CD4-positive, alpha-beta T cell treated with Interleukin-1 beta for 1 hour (primary cell): ENCODE results near the gene RLN3.

Experiments
- DNase-seq, 2 donors: peaks; one replicate each; pipeline ENCODE4 v3.0.0-alpha.2; 2020 to 2022

Gene RLN3

GRCh38 chr19:14027856-14028450, at the start of gene RLN3:
Gene RLN3, plus strand, starts transcription at chr19:14028148. Its CDS starts 57 bp downstream, at chr19:14028205.
- DNase-seq, result no peak

GRCh38 chr19:13978351-13979243, 49.4 kb upstream of the RLN3 start:
- peak; percentile 49 to 62 for DNase-seq

GRCh38 chr19:13979244-13979615, 48.7 kb upstream of the RLN3 start:
- no peak for DNase-seq

GRCh38 chr19:13979686-13980085, 48.3 kb upstream of the RLN3 start:
- DNase-seq, result no peak

- DNase-seq, result no peak
Observed at GRCh38 chr19:13980340-13980739, 47.6 kb upstream of the RLN3 start.

- DNase-seq, result no peak
Observed at GRCh38 chr19:13981021-13981420, 46.9 kb upstream of the RLN3 start.

- DNase-seq, result no peak
Observed at GRCh38 chr19:13981467-13981866, 46.5 kb upstream of the RLN3 start.

GRCh38 chr19:13981988-13982501, 45.9 kb upstream of the RLN3 start:
- no peak for DNase-seq

GRCh38 chr19:13982773-13983172, 45.2 kb upstream of the RLN3 start:
- no peak for DNase-seq

- DNase-seq, result peak; percentile 43 to 46
Observed at GRCh38 chr19:13983213-13983889, 44.6 kb upstream of the RLN3 start.

- DNase-seq, result no peak
Observed at GRCh38 chr19:13984186-13984585, 43.8 kb upstream of the RLN3 start.

GRCh38 chr19:13984875-13985741, 42.8 kb upstream of the RLN3 start:
- peak; percentile 39 to 63 for DNase-seq

- no peak for DNase-seq
Observed at GRCh38 chr19:13985771-13986347, 42.1 kb upstream of the RLN3 start.

GRCh38 chr19:13986348-13986904, 41.5 kb upstream of the RLN3 start:
- DNase-seq, result peak; percentile 98

- DNase-seq, result peak in 1 of 2 donors; percentile 26
Observed at GRCh38 chr19:13987101-13987890, 40.7 kb upstream of the RLN3 start.

GRCh38 chr19:13989487-13989886, 38.5 kb upstream of the RLN3 start:
- DNase-seq, result no peak

- no peak for DNase-seq
Observed at GRCh38 chr19:13990085-13990484, 37.9 kb upstream of the RLN3 start.

GRCh38 chr19:13992025-13992424, 35.9 kb upstream of the RLN3 start:
- no peak for DNase-seq

- no peak for DNase-seq
Observed at GRCh38 chr19:13993590-13994300, 34.2 kb upstream of the RLN3 start.

GRCh38 chr19:13995017-13995728, 32.8 kb upstream of the RLN3 start:
- DNase-seq, result no peak
